IMR-90 (cell line): ENCODE results near the gene MYH9. TPM values are rescaled to one million over a fixed set of nuclear protein-coding genes. Genes with fewer than 3 reads are reported as not detected.
A peak's percentile ranks its signal among the peaks of the same experiment; 100 is the strongest.

Source experiments
- ATAC-seq: fragments of 200-7000 bp; cut with Tn5 transposase; 2 replicates; pipeline ENCODE4 v1.9.1; 2020; ENCODE audit warnings: low read depth, mild to moderate bottlenecking, moderate library complexity
- BruUV-seq: library from RNA; stranded (reverse); fragments of 400-500 nt; replicated peaks from 2 replicates; lab custom pipeline; 2021; lab: Mats Ljungman, UMichigan
- CTCF ChIA-PET: fragments of 300-600 bp; formaldehyde crosslinking; extraction: SDS; loops from one replicate; lab custom pipeline; 2021; ENCODE audit warnings: antibody characterized with exemption; lab: Yijun Ruan, JAX
- POLR2A ChIA-PET: fragments of 300-600 bp; sonication (Branson Sonifier 250); formaldehyde crosslinking; loops from one replicate; lab custom pipeline; 2022; ENCODE audit warnings: antibody characterized with exemption; ENCODE audit not compliant: unreplicated experiment; lab: Charles Lee
- DNase-seq: peaks from one replicate; pipeline ENCODE4 v3.0.0; 2013
- H2AFZ ChIP-seq: replicated peaks from 2 replicates; pipeline ENCODE3; 2013; ENCODE audit warnings: low read length, mild to moderate bottlenecking; ENCODE audit not compliant: poor library complexity
- H2AK5ac ChIP-seq: 2 replicates; pipeline ENCODE4 v1.6.1; 2013; ENCODE audit warnings: low read depth, low read length, inconsistent platforms
- H2AK9ac ChIP-seq: replicated peaks from 2 replicates; pipeline ENCODE3; 2013; ENCODE audit warnings: mild to moderate bottlenecking, low read depth, low read length, moderate library complexity; ENCODE audit not compliant: poor library complexity
- H2BK120ac ChIP-seq: 2 replicates; pipeline ENCODE4 v1.6.1; 2013; ENCODE audit warnings: low read depth, low read length, inconsistent platforms
- H2BK15ac ChIP-seq: 3 replicates; pipeline ENCODE4 v1.6.1; 2013; ENCODE audit warnings: low read depth, low read length, inconsistent platforms
- H2BK20ac ChIP-seq: 2 replicates; pipeline ENCODE4 v1.6.1; 2013; ENCODE audit warnings: low read depth, mild to moderate bottlenecking, inconsistent platforms, low read length, moderate library complexity
- H2BK5ac ChIP-seq: 2 replicates; pipeline ENCODE4 v1.6.1; 2013; ENCODE audit warnings: mild to moderate bottlenecking, low read depth, low read length, inconsistent platforms; ENCODE audit not compliant: poor library complexity, severe bottlenecking
- H3K14ac ChIP-seq: replicated peaks from 2 replicates; pipeline ENCODE4 v1.6.1; 2013; ENCODE audit warnings: low read depth, low read length, inconsistent platforms
- H3K18ac ChIP-seq: 2 replicates; pipeline ENCODE4 v1.6.1; 2013; ENCODE audit warnings: low read depth, low read length, control low read depth
- H3K23ac ChIP-seq: 2 replicates; pipeline ENCODE4 v1.6.1; 2013; ENCODE audit warnings: low read depth, low read length, inconsistent platforms
- H3K27ac ChIP-seq: 2 replicates; pipeline ENCODE4 v1.5.1; 2013; ENCODE audit warnings: mild to moderate bottlenecking, control low read depth, low read length; ENCODE audit not compliant: insufficient read depth
- H3K27me3 ChIP-seq: 2 replicates; pipeline ENCODE4 v1.6.1; 2013; ENCODE audit warnings: low read length; ENCODE audit not compliant: control insufficient read depth, insufficient read depth
- H3K36me3 ChIP-seq: 2 replicates; pipeline ENCODE4 v1.6.1; 2013; ENCODE audit warnings: low read length, mixed read lengths; ENCODE audit not compliant: control insufficient read depth, insufficient read depth
- H3K4ac ChIP-seq: 2 replicates; pipeline ENCODE4 v1.6.1; 2013; ENCODE audit warnings: low read depth, low read length, inconsistent platforms
- H3K4me1 ChIP-seq: 2 replicates; pipeline ENCODE4 v1.6.1; 2013; ENCODE audit warnings: low read length, mixed read lengths; ENCODE audit not compliant: control insufficient read depth, insufficient read depth
- H3K4me2 ChIP-seq: 2 replicates; pipeline ENCODE4 v1.6.1; 2013; ENCODE audit warnings: low read depth, mild to moderate bottlenecking, control low read depth, low read length, moderate library complexity
- H3K4me3 ChIP-seq: 2 replicates; pipeline ENCODE4 v1.5.1; 2013; ENCODE audit warnings: low read depth, mild to moderate bottlenecking, control low read depth, low read length, moderate library complexity; ENCODE audit not compliant: insufficient read depth
- H3K56ac ChIP-seq: 2 replicates; pipeline ENCODE4 v1.6.1; 2013; ENCODE audit warnings: low read length, inconsistent platforms; ENCODE audit not compliant: insufficient read depth; ENCODE audit errors: extremely low read depth
- H3K79me1 ChIP-seq, 2 experiments: 2 replicates each; pipeline ENCODE4 v1.6.1; 2013; ENCODE audit warnings: low read length in 2 of 2, inconsistent platforms in 1 of 2, low read depth in 1 of 2
- H3K9ac ChIP-seq: 2 replicates; pipeline ENCODE4 v1.6.1; 2013; ENCODE audit warnings: low read depth, low read length, control low read depth
- H3K9me1 ChIP-seq: 2 replicates; pipeline ENCODE4 v1.6.1; 2013; ENCODE audit warnings: low read length, inconsistent platforms; ENCODE audit not compliant: insufficient read depth
- H3K9me3 ChIP-seq: 2 replicates; pipeline ENCODE4 v1.6.1; 2013; ENCODE audit warnings: low read length; ENCODE audit not compliant: control insufficient read depth, insufficient read depth
- H4K20me1 ChIP-seq: 2 replicates; pipeline ENCODE4 v1.6.1; 2013; ENCODE audit warnings: low read length, inconsistent platforms; ENCODE audit not compliant: insufficient read depth
- H4K5ac ChIP-seq: 2 replicates; pipeline ENCODE4 v1.6.1; 2013; ENCODE audit warnings: mild to moderate bottlenecking, low read depth, low read length, control low read depth
- H4K8ac ChIP-seq, 2 experiments: 2 replicates each; pipeline ENCODE4 v1.6.1; 2013; ENCODE audit warnings: low read depth in 2 of 2, low read length in 2 of 2, control low read depth in 1 of 2, inconsistent platforms in 1 of 2
- H4K91ac ChIP-seq: 2 replicates; pipeline ENCODE4 v1.6.1; 2013; ENCODE audit warnings: low read depth, low read length, inconsistent platforms; ENCODE audit not compliant: insufficient read depth
- BHLHE40 ChIP-seq: fragments of 150-350 bp; IDR thresholded peaks from 2 replicates; pipeline ENCODE4 v1.6.1; 2016; ENCODE audit warnings: mild to moderate bottlenecking, low read depth, low read length
- CHD1 ChIP-seq: IDR thresholded peaks from 2 replicates; pipeline ENCODE4 v1.6.1; 2012; ENCODE audit warnings: low read depth, low read length, improper control_type of control experiment
- MAFK ChIP-seq: IDR thresholded peaks from 2 replicates; pipeline ENCODE4 v1.6.1; 2012; ENCODE audit warnings: low read depth, low read length, improper control_type of control experiment
- MAZ ChIP-seq: IDR thresholded peaks from 2 replicates; pipeline ENCODE4 v1.6.1; 2012; ENCODE audit warnings: low read depth, mild to moderate bottlenecking, low read length, improper control_type of control experiment, moderate library complexity, borderline replicate concordance
- MXI1 ChIP-seq: IDR thresholded peaks from 2 replicates; pipeline ENCODE4 v1.6.1; 2012; ENCODE audit warnings: low read depth, mild to moderate bottlenecking, low read length, moderate library complexity, borderline replicate concordance
- NFE2L2 ChIP-seq: fragments of 150-350 bp; IDR thresholded peaks from 2 replicates; pipeline ENCODE4 v1.6.1; 2016; ENCODE audit warnings: low read depth, mild to moderate bottlenecking, low read length
- POLR2A ChIP-seq: IDR thresholded peaks from 2 replicates; pipeline ENCODE4 v1.6.1; 2012; ENCODE audit warnings: mild to moderate bottlenecking, low read depth, low read length
- RAD21 ChIP-seq: IDR thresholded peaks from 2 replicates; pipeline ENCODE4 v1.6.1; 2012; ENCODE audit warnings: low read length, improper control_type of control experiment
- RFX5 ChIP-seq: IDR thresholded peaks from 2 replicates; pipeline ENCODE4 v1.8.0; 2012; ENCODE audit warnings: low read depth, mild to moderate bottlenecking, low read length, moderate library complexity
- SMC3 ChIP-seq: fragments of 150-350 bp; IDR thresholded peaks from 2 replicates; pipeline ENCODE4 v1.6.1; 2016; ENCODE audit warnings: low read depth, mild to moderate bottlenecking, antibody characterized with exemption, low read length, moderate library complexity
- WGBS, 2 experiments: methylation state at CpG; one replicate each; pipeline versions ENCODE4 v1.1.5 to v1.1.7; 2013; ENCODE audit warnings: missing lambda C conversion rate in 2 of 2; ENCODE audit not compliant: insufficient read length in 1 of 2; ENCODE audit errors: extremely low coverage in 2 of 2; 5-methylcytosine and 5-hydroxymethylcytosine counted together
- dilution Hi-C: fragments of 300-500 bp; cut with HindIII; formaldehyde crosslinking; loops from one replicate; pipeline ENCODE4 v1.14.3; 2018; ENCODE audit warnings: low sequenced_read_pairs; ENCODE audit not compliant: unreplicated experiment
- in situ Hi-C: fragments of 300-500 bp; cut with MboI; formaldehyde crosslinking; loops from 3 replicates; pipeline ENCODE4 v1.14.3; 2019; ENCODE audit warnings: low sequenced_read_pairs, inconsistent platforms, mixed read lengths
- intact Hi-C: fragments of 100-400 bp; cut with micrococcal nuclease; formaldehyde crosslinking; loops from 2 replicates; pipeline ENCODE4 v1.10.0; 2022
- polyA plus RNA-seq, 3 experiments: library from polyadenylated mRNA; depleted of rRNA; stranded (reverse); fragments of >200 nt; gene quantifications; 2 replicates each; pipeline ENCODE4 v1.2.3, GENCODE V29; 2012; ENCODE audit warnings: low replicate concordance in 1 of 3
- total RNA-seq: library from RNA; depleted of rRNA; stranded (reverse); fragments of >200 nt; gene quantifications from 2 replicates; pipeline ENCODE4 v1.2.3, GENCODE V29; 2012
- TF ChIP-seq, protein P1 (sequence below): conservative IDR thresholded peaks from 2 replicates; pipeline ENCODE4 v1.5.1; 2012; ENCODE audit warnings: mild to moderate bottlenecking, low read depth, low read length, improper control_type of control experiment
- TF ChIP-seq, protein P2 (sequence below): fragments of 150-350 bp; IDR thresholded peaks from 2 replicates; pipeline ENCODE4 v1.6.1; 2017; ENCODE audit warnings: mild to moderate bottlenecking, antibody characterized with exemption, low read length, low read depth

Gene MYH9
- total and polyA plus RNA-seq, 2 of the 4 experiments (the other 2 are of a cell fraction), result 475 to 554 TPM

DNA sequence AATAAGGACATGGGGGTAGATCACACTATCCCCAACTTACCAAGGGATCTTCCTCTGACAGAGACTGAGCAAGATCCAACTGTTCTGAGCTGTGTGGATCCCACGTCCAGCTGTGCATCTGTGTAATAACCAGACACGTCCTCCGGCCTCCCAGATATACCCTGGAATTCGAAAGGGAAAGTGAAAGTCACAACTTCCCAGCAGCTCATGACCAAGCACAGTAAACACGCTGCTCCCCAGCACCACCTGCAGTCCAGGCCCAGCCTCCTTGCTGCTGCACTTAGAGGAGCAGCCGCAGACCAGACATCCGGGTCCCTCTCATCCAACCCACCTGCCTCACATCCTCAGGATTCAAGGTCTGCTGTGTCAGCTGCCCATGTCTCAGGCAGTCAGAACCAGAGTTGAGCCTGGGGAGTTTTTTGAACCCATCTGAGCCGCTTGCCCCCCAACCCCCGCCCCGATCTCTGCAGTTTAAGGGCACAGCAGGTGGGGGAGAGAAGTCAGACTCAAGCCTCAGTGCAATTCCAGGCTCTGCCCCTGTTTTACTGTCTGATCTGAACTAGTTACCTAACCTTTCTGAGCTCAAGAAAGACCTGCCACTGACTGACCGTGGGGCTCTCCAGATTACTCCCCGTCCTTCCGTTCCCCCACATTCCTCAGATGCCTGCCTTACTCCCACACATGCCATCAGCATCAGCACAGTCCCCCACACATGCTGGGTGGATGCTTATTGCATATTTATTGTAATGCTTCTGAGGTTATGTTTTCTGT, 148.2 kb downstream of the MYH9 start, which contains the start of gene APOL2:
TSS of gene APOL2 (minus strand) at position 127 of the 771 bp plus-strand sequence. CDS start 6,365 bp downstream, outside the sequence.
- BruUV-seq, result no TSS peak
- in situ Hi-C loops, result no loop called here
- peak within 1 kb of the TSS; percentile 56 for H4K5ac ChIP-seq

More for the DNA sequence above, 148.2 kb downstream of the MYH9 start, which contains the start of gene APOL2:
- H4K91ac ChIP-seq, result peak within 1 kb of the TSS; percentile 77
- H3K4me2 ChIP-seq, result peak within 1 kb of the TSS; percentile 95
- peak within 1 kb of the TSS; percentile 86 for H3K9ac ChIP-seq
- H3K56ac ChIP-seq, result peak within 1 kb of the TSS; percentile 92
- dilution Hi-C loops, result no loop called here
- peak within 1 kb of the TSS; percentile 87 for H3K18ac ChIP-seq
- H4K20me1 ChIP-seq, result 0 out of 2 replicates have a peak, but pooled peaks cover 6% of the 10 kb centered on the region
- peak within 1 kb of the TSS; percentile 65 for H3K4me3 ChIP-seq
- H3K4ac ChIP-seq, result peak within 1 kb of the TSS; percentile 92
- peaks cover 4 to 39% of the 10 kb centered on the region in 2 experiments for H3K79me1 ChIP-seq
- ATAC-seq (peak; percentile 96), DNase-seq (peak; percentile 93)
- H2AFZ ChIP-seq, result peak within 1 kb of the TSS; percentile 92
- ChIA-PET POLR2A (interaction anchor here (0.7 to 1.3 kb wide), 3 partner anchors 20 to 242 kb away, joined by 3 to 7 read pairs (median 5); partner anchors contain the start of gene TXN2), CTCF (interaction anchor here (0.6 to 3.0 kb wide), 8 partner anchors 12 to 44 kb away, joined by 3 to 8 read pairs (median 3); partner anchors contain the start of gene APOL4)
- H2AK5ac ChIP-seq, result peak within 1 kb of the TSS; percentile 67
- no peaks in the 10 kb centered on the region for H3K27me3 ChIP-seq
- peak within 1 kb of the TSS; percentile 70 for H2BK120ac ChIP-seq
- intact Hi-C loops, result loop anchor here (2.0 to 5.0 kb wide), 2 partner anchors 38 to 43 kb away; no protein-coding TSS in a partner anchor
- H3K36me3 ChIP-seq, result peaks cover 3% of the 10 kb centered on the region; the same call in 1 of the 2 replicates
- peaks cover 19% of the 10 kb centered on the region for H3K4me1 ChIP-seq
- 2% methylated on average over 5 of the region's 13 CpGs; no CpG with 5 or more reads in 1 of the 2 experiments for WGBS, 2 experiments
- H3K14ac ChIP-seq, result peak within 1 kb of the TSS; percentile 99
- TF ChIP-seq, protein P1, sequence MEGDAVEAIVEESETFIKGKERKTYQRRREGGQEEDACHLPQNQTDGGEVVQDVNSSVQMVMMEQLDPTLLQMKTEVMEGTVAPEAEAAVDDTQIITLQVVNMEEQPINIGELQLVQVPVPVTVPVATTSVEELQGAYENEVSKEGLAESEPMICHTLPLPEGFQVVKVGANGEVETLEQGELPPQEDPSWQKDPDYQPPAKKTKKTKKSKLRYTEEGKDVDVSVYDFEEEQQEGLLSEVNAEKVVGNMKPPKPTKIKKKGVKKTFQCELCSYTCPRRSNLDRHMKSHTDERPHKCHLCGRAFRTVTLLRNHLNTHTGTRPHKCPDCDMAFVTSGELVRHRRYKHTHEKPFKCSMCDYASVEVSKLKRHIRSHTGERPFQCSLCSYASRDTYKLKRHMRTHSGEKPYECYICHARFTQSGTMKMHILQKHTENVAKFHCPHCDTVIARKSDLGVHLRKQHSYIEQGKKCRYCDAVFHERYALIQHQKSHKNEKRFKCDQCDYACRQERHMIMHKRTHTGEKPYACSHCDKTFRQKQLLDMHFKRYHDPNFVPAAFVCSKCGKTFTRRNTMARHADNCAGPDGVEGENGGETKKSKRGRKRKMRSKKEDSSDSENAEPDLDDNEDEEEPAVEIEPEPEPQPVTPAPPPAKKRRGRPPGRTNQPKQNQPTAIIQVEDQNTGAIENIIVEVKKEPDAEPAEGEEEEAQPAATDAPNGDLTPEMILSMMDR, result peak; percentile 73
- TF ChIP-seq MAFK, result no peak
- peak; percentile 38; the same call in 1 of the 2 replicates for TF ChIP-seq BHLHE40
- no peak for TF ChIP-seq CHD1
- TF ChIP-seq MXI1, result peak; percentile 94
- TF ChIP-seq RAD21, result peak; percentile 59
- peak; percentile 63 for TF ChIP-seq SMC3
- TF ChIP-seq, protein P2, sequence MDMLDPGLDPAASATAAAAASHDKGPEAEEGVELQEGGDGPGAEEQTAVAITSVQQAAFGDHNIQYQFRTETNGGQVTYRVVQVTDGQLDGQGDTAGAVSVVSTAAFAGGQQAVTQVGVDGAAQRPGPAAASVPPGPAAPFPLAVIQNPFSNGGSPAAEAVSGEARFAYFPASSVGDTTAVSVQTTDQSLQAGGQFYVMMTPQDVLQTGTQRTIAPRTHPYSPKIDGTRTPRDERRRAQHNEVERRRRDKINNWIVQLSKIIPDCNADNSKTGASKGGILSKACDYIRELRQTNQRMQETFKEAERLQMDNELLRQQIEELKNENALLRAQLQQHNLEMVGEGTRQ, result peak; percentile 46; the same call in 1 of the 2 replicates
- TF ChIP-seq NFE2L2, result peak; percentile 48; the same call in 1 of the 2 replicates
- no peak for TF ChIP-seq RFX5
- TF ChIP-seq POLR2A, result peak; percentile 84
- no peak for TF ChIP-seq MAZ
- H3K23ac ChIP-seq, result peak within 1 kb of the TSS; percentile 93
- peak within 1 kb of the TSS; percentile 91 for H2BK5ac ChIP-seq
- peaks cover 12% of the 10 kb centered on the region for H3K9me1 ChIP-seq
- peak within 1 kb of the TSS; percentile 8 to 95; a peak in 3 of 4 replicates for H4K8ac ChIP-seq
- H3K9me3 ChIP-seq, result no peaks in the 10 kb centered on the region
- peak within 1 kb of the TSS; percentile 73 for H3K27ac ChIP-seq
- H2BK15ac ChIP-seq, result peak within 1 kb of the TSS; percentile 92; the same call in 1 of the 3 replicates
- peak within 1 kb of the TSS; percentile 40 for H2BK20ac ChIP-seq
- peak within 1 kb of the TSS; percentile 96 for H2AK9ac ChIP-seq
